Lung (tissue), 12 donors: ENCODE measurements around the gene LMX1B. TPM values are rescaled to one million over a fixed set of nuclear protein-coding genes. Genes with fewer than 3 reads are reported as not detected.

Experiments
- ATAC-seq: fragments of 200-7000 bp; cut with Tn5 transposase; one replicate; pipeline ENCODE4 v1.9.1; 2020; ENCODE audit warnings: moderate number of reproducible peaks; ENCODE audit not compliant: insufficient read depth, low FRiP score
- DNase-seq, 3 donors: peaks; one replicate each; pipeline ENCODE4 v3.0.0-alpha.2; 2013 to 2017
- H3K27ac ChIP-seq, 2 donors: one replicate each; pipeline ENCODE4 v1.5.1; 2013; ENCODE audit warnings: mild to moderate bottlenecking in 2 of 2, moderate library complexity in 2 of 2, control low read depth in 1 of 2, inconsistent platforms in 1 of 2, low read depth in 1 of 2, low read length in 1 of 2
- H3K27me3 ChIP-seq, 3 donors: one replicate each; pipeline ENCODE4 v1.5.1; 2013; ENCODE audit warnings: low read length in 2 of 3; ENCODE audit not compliant: control insufficient read depth in 3 of 3, insufficient read depth in 3 of 3
- H3K36me3 ChIP-seq, 4 donors: one replicate each; pipeline ENCODE4 v1.5.1; 2013; ENCODE audit warnings: low read length in 4 of 4, mild to moderate bottlenecking in 1 of 4, moderate library complexity in 1 of 4; ENCODE audit not compliant: control insufficient read depth in 4 of 4, insufficient read depth in 4 of 4
- H3K4me1 ChIP-seq, 5 donors: one replicate each; pipeline ENCODE4 v1.5.1; 2013; ENCODE audit warnings: low read length in 5 of 5, mild to moderate bottlenecking in 2 of 5, moderate library complexity in 1 of 5; ENCODE audit not compliant: control insufficient read depth in 5 of 5, insufficient read depth in 5 of 5
- H3K4me3 ChIP-seq: one replicate; pipeline ENCODE4 v1.5.1; 2013; ENCODE audit warnings: mild to moderate bottlenecking, control low read depth, moderate library complexity
- H3K9ac ChIP-seq, 2 donors: one replicate each; pipeline ENCODE4 v1.5.1; 2013; ENCODE audit warnings: low read length in 2 of 2, control low read depth in 1 of 2; ENCODE audit not compliant: insufficient read depth in 1 of 2
- H3K9me3 ChIP-seq, 4 donors: one replicate each; pipeline ENCODE4 v1.5.1; 2013; ENCODE audit warnings: low read length in 3 of 4, mild to moderate bottlenecking in 1 of 4, moderate library complexity in 1 of 4; ENCODE audit not compliant: control insufficient read depth in 4 of 4, insufficient read depth in 3 of 4
- CTCF ChIP-seq: IDR thresholded peaks from 2 replicates; pipeline ENCODE4 v1.5.1; 2012; ENCODE audit warnings: mild to moderate bottlenecking; ENCODE audit errors: control extremely low read depth, extremely low read depth
- WGBS, 2 donors: extraction: QIAGEN DNeasy Blood & Tissue Kit; methylation state at CpG; one replicate each; pipeline ENCODE4 v1.1.7; 2013; 5-methylcytosine and 5-hydroxymethylcytosine counted together
- polyA plus RNA-seq, 2 donors: library from polyadenylated mRNA; stranded (reverse); fragments of 200-250 nt; gene quantifications; one replicate each; pipeline ENCODE4 v1.2.1, GENCODE V29; 2013
- total RNA-seq, 2 donors: library from RNA; depleted of rRNA in 1 of 2; stranded (reverse); fragments of >200 nt in 1 of 2; gene quantifications; one replicate each; pipeline ENCODE4 v1.2.1, GENCODE V29; 2014 to 2021
- donor health status: control.
- donor health status: control.
- donor health status: Bipolar disorder and iron deficiency.
- donor health status: healthy.
- donor health status: DM: yes; HTN: yes; CAD: no.

LMX1B gene
- total and polyA plus RNA-seq, 4 donors = under 0.01 to 0.77 (median 0.10) TPM

- peaks cover 0 to 66% (median 51%) of the 10 kb centered on the region in 3 donors for H3K27me3 ChIP-seq
- no peak for TF ChIP-seq CTCF
- no peak overlapping the region for H3K27ac ChIP-seq
- H3K9me3 ChIP-seq = peaks cover 0 to 1% (median 0%) of the 10 kb centered on the region in 4 donors
- ATAC-seq (no peak), DNase-seq (no peak)
- H3K9ac ChIP-seq = no peak overlapping the region
- no peaks in the 10 kb centered on the region for H3K36me3 ChIP-seq
- WGBS, 2 donors = 17 to 31% methylated on average over 11 of the region's 11 CpGs
- H3K4me1 ChIP-seq = peaks cover 0 to 3% (median 0%) of the 10 kb centered on the region in 5 donors
- H3K4me3 ChIP-seq = no peak overlapping the region
These were observed 63.7 kb downstream of the LMX1B start for GRCh38 chr9:126677188-126678084.

DNA sequence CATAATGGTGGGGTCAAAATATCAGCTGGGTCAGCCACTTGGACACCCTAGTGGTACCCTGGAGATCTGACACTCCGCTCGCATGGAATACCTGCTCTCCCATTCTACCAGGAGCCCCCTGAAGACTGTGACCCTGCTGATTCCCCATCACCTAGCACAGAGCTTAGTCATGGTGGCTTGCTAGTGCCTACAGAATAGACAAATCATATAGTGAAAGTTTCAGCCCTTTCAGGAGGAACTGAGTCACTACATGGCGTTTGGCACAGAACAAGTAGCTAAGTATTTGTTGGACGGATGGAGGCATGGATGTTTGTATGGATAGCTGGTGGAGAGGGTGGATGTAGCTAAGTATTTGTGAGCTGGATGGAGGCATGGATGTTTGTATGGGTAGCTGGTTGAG lies 65.3 kb downstream of the LMX1B start:
- whole genome bisulfite sequencing, 2 donors = 82% methylated on average over 4 of the region's 4 CpGs
- TF ChIP-seq CTCF = no peak
- no peak overlapping the region for H3K27ac ChIP-seq
- peaks cover 0 to 11% (median 4%) of the 10 kb centered on the region in 5 donors for H3K4me1 ChIP-seq
- H3K27me3 ChIP-seq = peaks cover 3 to 71% (median 56%) of the 10 kb centered on the region in 3 donors
- no peak overlapping the region for H3K4me3 ChIP-seq
- ATAC-seq (no peak), DNase-seq (no peak)
- H3K9me3 ChIP-seq = peaks cover 0 to 1% (median 0%) of the 10 kb centered on the region in 4 donors
- no peak overlapping the region for H3K9ac ChIP-seq
- no peaks in the 10 kb centered on the region for H3K36me3 ChIP-seq

DNA sequence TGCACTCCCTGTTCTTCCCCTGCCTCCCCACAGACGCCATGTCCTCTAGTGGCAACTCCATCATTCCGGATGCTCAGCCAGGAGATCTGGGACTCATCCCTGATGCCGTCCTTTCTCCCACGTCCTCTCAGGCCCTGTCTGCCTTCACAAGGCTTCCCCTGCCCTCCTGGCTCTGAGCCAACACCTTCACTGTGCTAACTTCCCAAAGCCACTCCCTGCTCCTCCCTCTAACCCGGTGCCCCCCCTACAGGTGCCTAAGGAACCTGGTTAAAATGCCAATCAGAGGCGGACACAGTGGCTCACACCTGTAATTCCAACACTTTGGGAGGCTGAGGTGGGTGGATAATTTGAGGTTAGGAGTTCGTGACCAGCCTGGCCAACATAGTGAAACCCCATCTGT lies 67.6 kb downstream of the LMX1B start:
- 51 to 55% methylated on average over 7 of the region's 7 CpGs for WGBS, 2 donors
- Histone ChIP-seq H3K4me3 (no peak overlapping the region), H3K9ac (no peak overlapping the region), H3K4me1 (peaks cover 0 to 13% (median 4%) of the 10 kb centered on the region in 5 donors), H3K27me3 (peaks cover 3 to 70% (median 59%) of the 10 kb centered on the region in 3 donors), H3K36me3 (no peaks in the 10 kb centered on the region), H3K27ac (no peak overlapping the region), H3K9me3 (peaks cover 0 to 1% (median 0%) of the 10 kb centered on the region in 4 donors)
- ATAC-seq = no peak
- no peak for TF ChIP-seq CTCF
- DNase-seq = no peak
